Lower leg skin (tissue), 4 donors: ENCODE results near the gene TAX1BP3. TPM values are rescaled to one million over a fixed set of nuclear protein-coding genes. Genes with fewer than 3 reads are reported as not detected.
A peak's percentile ranks its signal among the peaks of the same experiment; 100 is the strongest.

Experiments used
- DNase-seq, 2 donors: peaks; one replicate each; pipeline ENCODE4 v3.0.0-alpha.2; 2019; ENCODE audit warnings: low spot score in 2 of 2
- H3K4me3 ChIP-seq: fragments of 200-600 bp; sonication (generic); 2 replicates; pipeline ENCODE4 v1.5.1; 2017; ENCODE audit warnings: mild to moderate bottlenecking, low read depth; ENCODE audit not compliant: poor library complexity, severe bottlenecking
- CTCF ChIP-seq, 3 donors: fragments of 450-650 bp; IDR thresholded peaks; one replicate each; pipeline ENCODE4 v1.5.1; 2016; ENCODE audit warnings: antibody characterized with exemption in 3 of 3, mild to moderate bottlenecking in 3 of 3, moderate library complexity in 2 of 3
- POLR2A ChIP-seq, 2 donors: fragments of 450-650 bp; IDR thresholded peaks; one replicate each; pipeline ENCODE4 v1.6.1; 2016 to 2017; ENCODE audit warnings: antibody characterized with exemption in 2 of 2, mild to moderate bottlenecking in 1 of 2, moderate library complexity in 1 of 2
- WGBS, 2 donors: methylation state at CpG; one replicate each; pipeline ENCODE4 v1.1.5; 2018; 5-methylcytosine and 5-hydroxymethylcytosine counted together
- intact Hi-C: fragments of 100-400 bp; cut with DNase I; formaldehyde crosslinking; loops from one replicate; pipeline ENCODE4 v1.15.0; 2023; ENCODE audit warnings: low total_unique reads
- total RNA-seq, 4 donors: library from RNA; depleted of rRNA; stranded (reverse); fragments of >200 nt; gene quantifications; one replicate each; pipeline ENCODE4 v1.1.0, GENCODE V29; 2016

The TAX1BP3 gene
- total RNA-seq, 4 donors from 2014 or later, result 90.5 to 181 (median 153) TPM

GRCh38 chr17:3660311-3660891 lies 8.0 kb downstream of the TAX1BP3 start:
- H3K4me3 ChIP-seq, result no peak overlapping the region
- TF ChIP-seq CTCF (IDR thresholded peaks at IDR 0.05) (no peak), POLR2A (IDR thresholded peaks at IDR 0.05) (no peak)
- 62 to 69% methylated on average over 19 to 21 of the region's 23 CpGs for WGBS, 2 donors
- intact Hi-C loops, result no loop called here
- DNase-seq, result no peak

GRCh38 chr17:3659541-3660111 lies 8.8 kb downstream of the TAX1BP3 start:
- TF ChIP-seq CTCF (IDR thresholded peaks at IDR 0.05) (no peak), POLR2A (IDR thresholded peaks at IDR 0.05) (no peak)
- 26 to 40% methylated on average over 22 of the region's 22 CpGs for WGBS, 2 donors
- H3K4me3 ChIP-seq, result no peak overlapping the region
- intact Hi-C loops, result no loop called here
- peak; percentile 81 to 90 for DNase-seq

GRCh38 chr17:3658784-3659449 lies 9.5 kb downstream of the TAX1BP3 start:
- DNase-seq, result no peak
- intact Hi-C loops, result no loop called here
- TF ChIP-seq CTCF (IDR thresholded peaks at IDR 0.05) (no peak), POLR2A (IDR thresholded peaks at IDR 0.05) (no peak)
- H3K4me3 ChIP-seq, result no peak overlapping the region
- 50 to 62% methylated on average over 21 to 22 of the region's 22 CpGs for WGBS, 2 donors

- intact Hi-C loops, result no loop called here
- H3K4me3 ChIP-seq, result no peak overlapping the region
- WGBS, 2 donors, result 84 to 87% methylated on average over 37 to 40 of the region's 42 CpGs
- no peak for DNase-seq
- TF ChIP-seq CTCF (IDR thresholded peaks at IDR 0.05), result no peak
- no peak for TF ChIP-seq POLR2A (IDR thresholded peaks at IDR 0.05)
These were observed 10.2 kb downstream of the TAX1BP3 start for GRCh38 chr17:3657874-3658783.

- intact Hi-C loops, result no loop called here
- no peak for DNase-seq
- WGBS, 2 donors, result 65 to 69% methylated on average over 7 of the region's 7 CpGs
These were observed 10.8 kb downstream of the TAX1BP3 start for GRCh38 chr17:3657588-3657869.

More at GRCh38 chr17:3657588-3657869, 10.8 kb downstream of the TAX1BP3 start:
- TF ChIP-seq CTCF (IDR thresholded peaks at IDR 0.05) (no peak), POLR2A (IDR thresholded peaks at IDR 0.05) (no peak)
- H3K4me3 ChIP-seq, result no peak overlapping the region
